H1 (cell line): ENCODE data around the gene SLC24A3. TPM values are rescaled to one million over a fixed set of nuclear protein-coding genes. Genes with fewer than 3 reads are reported as not detected.

ENCODE experiments used
- CTCF ChIA-PET: fragments of 300-600 bp; sonication (Branson Sonifier 250); formaldehyde crosslinking; loops from one replicate; lab custom pipeline; 2021; ENCODE audit not compliant: partially characterized antibody; lab: Charles Lee
- POLR2A ChIA-PET: fragments of 300-600 bp; sonication (Branson Sonifier 250); formaldehyde crosslinking; loops from one replicate; lab custom pipeline; 2021; ENCODE audit warnings: inconsistent platforms; ENCODE audit not compliant: partially characterized antibody; lab: Charles Lee
- DNase-seq, 2 experiments: peaks; one replicate each; pipeline versions ENCODE4 v3.0.0 to v3.0.0-alpha.2; 2010 to 2022; ENCODE audit warnings: low spot score in 2 of 2, low read depth in 1 of 2, mixed read lengths in 1 of 2
- FAIRE-seq: peaks from 2 replicates; lab custom pipeline; 2011; peaks lifted over from hg19 to GRCh38; lab: Jason Lieb, UNC
- H2AFZ ChIP-seq: 2 replicates; pipeline ENCODE4 v1.8.1; 2012; ENCODE audit warnings: low read length, inconsistent platforms
- H2AK5ac ChIP-seq: 2 replicates; pipeline ENCODE4 v1.6.1; 2013; ENCODE audit warnings: low read depth, low read length
- H2BK120ac ChIP-seq: replicated peaks from 2 replicates; pipeline ENCODE3; 2013; ENCODE audit warnings: low read depth, low read length, inconsistent platforms
- H2BK12ac ChIP-seq: 2 replicates; pipeline ENCODE4 v1.6.1; 2013; ENCODE audit warnings: low read depth, low read length
- H2BK15ac ChIP-seq: 2 replicates; pipeline ENCODE4 v1.6.1; 2013; ENCODE audit warnings: low read length
- H2BK20ac ChIP-seq: 2 replicates; pipeline ENCODE4 v1.6.1; 2013; ENCODE audit warnings: low read length
- H2BK5ac ChIP-seq: 2 replicates; pipeline ENCODE4 v1.6.1; 2013; ENCODE audit warnings: low read depth, low read length
- H3K14ac ChIP-seq: 2 replicates; pipeline ENCODE4 v1.6.1; 2013; ENCODE audit warnings: inconsistent platforms; ENCODE audit not compliant: insufficient read length
- H3K18ac ChIP-seq: 2 replicates; pipeline ENCODE4 v1.6.1; 2013; ENCODE audit warnings: low read length; ENCODE audit errors: extremely low read depth
- H3K23ac ChIP-seq: 2 replicates; pipeline ENCODE4 v1.6.1; 2013; ENCODE audit warnings: inconsistent platforms; ENCODE audit not compliant: insufficient read length
- H3K23me2 ChIP-seq: 2 replicates; pipeline ENCODE4 v1.6.1; 2013; ENCODE audit warnings: low read depth, low read length
- H3K27ac ChIP-seq: 2 replicates; pipeline ENCODE4 v1.6.1; 2011; ENCODE audit warnings: low read depth, low read length, inconsistent platforms
- H3K27me3 ChIP-seq, 4 experiments: replicated peaks in 1 of 4; 1 replicate in 1 of 4; 2 replicates in 3 of 4; pipeline versions ENCODE4 v1.6.1 to v1.8.1; 2011 to 2013; ENCODE audit warnings: low read length in 3 of 4, mild to moderate bottlenecking in 3 of 4, inconsistent platforms in 2 of 4, mixed read lengths in 2 of 4, moderate library complexity in 1 of 4; ENCODE audit not compliant: control insufficient read depth in 3 of 4, insufficient read depth in 3 of 4; ENCODE audit errors: extremely low read depth in 1 of 4
- H3K36me3 ChIP-seq, 4 experiments: 2 replicates each; pipeline versions ENCODE4 v1.6.1 to v1.8.1; 2011 to 2013; ENCODE audit warnings: mild to moderate bottlenecking in 4 of 4, low read length in 3 of 4, moderate library complexity in 2 of 4, control low read depth in 1 of 4, inconsistent platforms in 1 of 4; ENCODE audit not compliant: insufficient read depth in 4 of 4, control insufficient read depth in 2 of 4
- H3K4ac ChIP-seq: replicated peaks from 2 replicates; pipeline ENCODE3; 2013; ENCODE audit warnings: low read length, low read depth, mixed read lengths, inconsistent platforms; ENCODE audit not compliant: insufficient read length
- H3K4me1 ChIP-seq, 4 experiments: replicated peaks in 1 of 4; 1 replicate in 1 of 4; 2 replicates in 3 of 4; pipeline versions ENCODE4 v1.6.1 to v1.8.1; 2011 to 2013; ENCODE audit warnings: low read length in 3 of 4, inconsistent platforms in 2 of 4, mixed read lengths in 1 of 4; ENCODE audit not compliant: insufficient read depth in 4 of 4, control insufficient read depth in 3 of 4
- H3K4me2 ChIP-seq, 2 experiments: 2 replicates each; pipeline versions ENCODE4 v1.6.1 to v1.8.1; 2011 to 2013; ENCODE audit warnings: low read depth in 2 of 2, low read length in 2 of 2, control low read depth in 1 of 2, inconsistent platforms in 1 of 2, mild to moderate bottlenecking in 1 of 2; ENCODE audit not compliant: insufficient read depth in 1 of 2
- H3K4me3 ChIP-seq, 4 experiments: fragments of 200-600, 300-600 bp in 1 of 4; sonication (generic), shearing (Covaris generic), sonication (Bioruptor Twin) in 1 of 4; 2 replicates each; pipeline versions ENCODE4 v1.5.1 to v1.8.1; 2011 to 2016; ENCODE audit warnings: low read length in 4 of 4, low read depth in 3 of 4, control low read depth in 2 of 4, inconsistent platforms in 2 of 4, mild to moderate bottlenecking in 2 of 4, mixed read lengths in 1 of 4, moderate library complexity in 1 of 4; ENCODE audit not compliant: insufficient read depth in 2 of 4; ENCODE audit errors: extremely low read depth in 1 of 4
- H3K56ac ChIP-seq: replicated peaks from 2 replicates; pipeline ENCODE3; 2013; ENCODE audit warnings: low read depth, mild to moderate bottlenecking, mixed read lengths, low read length, inconsistent platforms; ENCODE audit not compliant: insufficient read length
- H3K79me1 ChIP-seq: 2 replicates; pipeline ENCODE4 v1.6.1; 2013; ENCODE audit warnings: low read depth, low read length, control low read depth
- H3K79me2 ChIP-seq, 2 experiments: 2 replicates each; pipeline versions ENCODE4 v1.6.1 to v1.8.1; 2012 to 2013; ENCODE audit warnings: low read length in 2 of 2, mild to moderate bottlenecking in 2 of 2, inconsistent platforms in 1 of 2; ENCODE audit not compliant: insufficient read depth in 2 of 2, control insufficient read depth in 1 of 2
- H3K9ac ChIP-seq, 4 experiments: replicated peaks in 1 of 4; 1 replicate in 1 of 4; 2 replicates in 3 of 4; pipeline versions ENCODE4 v1.6.1 to v1.8.1; 2011 to 2013; ENCODE audit warnings: low read depth in 3 of 4, low read length in 3 of 4, control low read depth in 2 of 4, mild to moderate bottlenecking in 2 of 4, moderate library complexity in 2 of 4, inconsistent platforms in 1 of 4; ENCODE audit errors: extremely low read depth in 1 of 4
- H3K9me3 ChIP-seq, 2 experiments: 2 replicates each; pipeline versions ENCODE4 v1.6.1 to v1.8.1; 2012 to 2013; ENCODE audit warnings: mild to moderate bottlenecking in 2 of 2, moderate library complexity in 2 of 2, control low read depth in 1 of 2, inconsistent platforms in 1 of 2, low read depth in 1 of 2, low read length in 1 of 2, mixed read lengths in 1 of 2; ENCODE audit not compliant: insufficient read depth in 2 of 2
- H4K20me1 ChIP-seq, 2 experiments: replicated peaks in 1 of 2; 2 replicates each; pipeline versions ENCODE3 to v1.8.1; 2011 to 2013; ENCODE audit warnings: inconsistent platforms in 2 of 2, low read length in 2 of 2, mild to moderate bottlenecking in 1 of 2; ENCODE audit not compliant: insufficient read depth in 2 of 2, control insufficient read depth in 1 of 2
- H4K5ac ChIP-seq: 2 replicates; pipeline ENCODE4 v1.6.1; 2013; ENCODE audit warnings: low read length, low read depth, mixed read lengths, inconsistent platforms; ENCODE audit not compliant: insufficient read length
- H4K8ac ChIP-seq: 2 replicates; pipeline ENCODE4 v1.8.0; 2013; ENCODE audit warnings: mild to moderate bottlenecking, moderate library complexity, low read length, inconsistent platforms; ENCODE audit not compliant: insufficient read depth; ENCODE audit errors: extremely low read depth
- H4K91ac ChIP-seq: replicated peaks from 2 replicates; pipeline ENCODE3; 2013; ENCODE audit warnings: low read length, mixed read lengths, inconsistent platforms; ENCODE audit not compliant: insufficient read length
- GABPA ChIP-seq: IDR thresholded peaks from 2 replicates; pipeline ENCODE4 v1.6.1; 2011; ENCODE audit warnings: mild to moderate bottlenecking, low read length, moderate library complexity, borderline replicate concordance; ENCODE audit not compliant: insufficient read depth
- HDAC2 ChIP-seq, 2 experiments: fragments of 300-600 bp in 1 of 2; sonication (generic) in 1 of 2; IDR thresholded peaks; 2 replicates each; pipeline ENCODE4 v1.6.1; 2011 to 2012; ENCODE audit warnings: low read depth in 2 of 2, low read length in 2 of 2, mild to moderate bottlenecking in 2 of 2, moderate library complexity in 2 of 2, borderline replicate concordance in 1 of 2, inconsistent platforms in 1 of 2
- JUN ChIP-seq: IDR thresholded peaks from 2 replicates; pipeline ENCODE4 v1.6.1; 2011; ENCODE audit warnings: low read depth, mild to moderate bottlenecking, improper control_type of control experiment, low read length
- NANOG ChIP-seq: IDR thresholded peaks from 2 replicates; pipeline ENCODE4 v1.6.1; 2011; ENCODE audit warnings: low read length, low read depth, mild to moderate bottlenecking, inconsistent platforms; ENCODE audit not compliant: insufficient read depth, poor library complexity, severe bottlenecking
- POU5F1 ChIP-seq: IDR thresholded peaks from 2 replicates; pipeline ENCODE4 v1.6.1; 2011; ENCODE audit warnings: low read depth, mild to moderate bottlenecking, low read length, moderate library complexity
- RBBP5 ChIP-seq: IDR thresholded peaks from 2 replicates; pipeline ENCODE4 v1.7.1; 2012; ENCODE audit warnings: low read depth, mild to moderate bottlenecking, inconsistent platforms, low read length, moderate library complexity, borderline replicate concordance
- SP2 ChIP-seq: IDR thresholded peaks from 2 replicates; pipeline ENCODE4 v1.6.1; 2012; ENCODE audit warnings: mild to moderate bottlenecking, low read length, inconsistent platforms
- SP4 ChIP-seq: IDR thresholded peaks from 2 replicates; pipeline ENCODE4 v1.6.1; 2012; ENCODE audit warnings: low read length, inconsistent platforms
- WGBS, 2 experiments: shearing (Covaris generic) in 1 of 2; methylation state at CpG; one replicate each; pipeline versions ENCODE4 v1.1.6 to v1.1.7; 2013 to 2015; ENCODE audit warnings: low lambda C conversion rate in 2 of 2, mixed read lengths in 2 of 2, inconsistent platforms in 1 of 2, low coverage in 1 of 2, missing lambda C conversion rate in 1 of 2; ENCODE audit not compliant: insufficient replicate concordance in 2 of 2, insufficient coverage in 1 of 2, insufficient read length in 1 of 2; ENCODE audit errors: extremely low coverage in 1 of 2, missing lambda C conversion rate in 1 of 2; 5-methylcytosine and 5-hydroxymethylcytosine counted together
- polyA plus RNA-seq, 7 experiments: library from polyadenylated mRNA; depleted of rRNA in 3 of 7; stranded (reverse) in 5 of 7; unstranded in 2 of 7; fragments of >200 nt in 5 of 7; fragments of 200-250 nt in 2 of 7; gene quantifications; 1 replicate in 5 of 7; 2 replicates in 1 of 7; 4 replicates in 1 of 7; pipeline versions ENCODE4 v1.2.1 to v1.2.3, GENCODE V29; 2011 to 2013; ENCODE audit warnings: missing spikeins in 2 of 7, mixed read lengths in 2 of 7
- total RNA-seq: library from RNA; stranded (reverse); fragmentation: NEBNext Ultra II Directional; extraction: Animal tissue kit (Norgen Biotek cat#: 25700); gene quantifications from 2 replicates; pipeline ENCODE4 v1.2.1, GENCODE V29; 2021

The SLC24A3 gene
- total and polyA plus RNA-seq, 2 of the 8 experiments (the other 6 are each of a cell fraction or from before 2014, with no cell fraction given): 4.5 to 6.3 TPM

DNA sequence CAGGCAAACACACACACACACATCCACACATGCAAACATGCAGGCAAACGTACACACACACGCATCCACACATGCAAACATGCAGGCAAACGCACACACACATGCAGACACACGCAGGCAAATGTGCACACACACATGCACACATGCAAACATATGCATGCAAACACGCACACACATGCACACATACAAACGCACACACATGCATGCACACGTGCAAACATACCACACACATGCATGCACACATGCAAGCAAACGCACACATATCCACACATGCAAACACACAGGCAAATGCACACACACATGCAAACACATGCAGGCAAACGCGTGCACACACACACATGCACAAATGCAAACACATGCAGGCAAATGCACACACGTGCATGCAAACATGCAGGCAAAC is 498.7 kb downstream of the SLC24A3 start:
- Histone ChIP-seq H4K8ac (no peak overlapping the region), H4K5ac (no peak overlapping the region), H3K79me1 (no peaks in the 10 kb centered on the region), H3K27ac (no peak overlapping the region), H2BK15ac (no peak overlapping the region), H3K9me3 (peaks cover 0 to 2% of the 10 kb centered on the region in 2 experiments; a peak in 1 of 4 replicates), H3K4ac (no peak overlapping the region), H3K36me3 (no peaks in the 10 kb centered on the region; a peak in 1 of 8 replicates), H4K20me1 (peaks cover 0 to 5% of the 10 kb centered on the region in 2 experiments), H4K91ac (no peak overlapping the region), H2BK20ac (peak overlapping the region; percentile 55; the same call in 1 of the 2 replicates), H3K4me3 (no peak overlapping the region), H3K79me2 (no peaks in the 10 kb centered on the region), H2BK12ac (no peak overlapping the region; the same call in 1 of the 2 replicates), H3K23ac (no peak overlapping the region), H2AK5ac (no peak overlapping the region), H3K4me1 (peaks cover 0 to 3% (median 0%) of the 10 kb centered on the region in 4 experiments; a peak in 2 of 7 replicates), H3K14ac (no peak overlapping the region), H2BK120ac (no peak overlapping the region), H3K23me2 (no peaks in the 10 kb centered on the region), H3K4me2 (no peak overlapping the region), H2AFZ (no peak overlapping the region), H3K9ac (no peak overlapping the region), H3K18ac (no peak overlapping the region), H3K27me3 (no peaks in the 10 kb centered on the region), H3K56ac (no peak overlapping the region), H2BK5ac (no peak overlapping the region; the same call in 1 of the 2 replicates)
- ChIA-PET POLR2A (no interaction called here), CTCF (interaction anchor here (0.7 to 1.1 kb wide), 2 partner anchors 91 to 654 kb away, joined by 3 to 4 read pairs; no protein-coding TSS in a partner anchor)
- FAIRE-seq: peak; percentile 48
- DNase-seq: no peak
- WGBS, 2 experiments: 76% methylated on average over 11 of the region's 11 CpGs; no CpG with 5 or more reads in 1 of the 2 experiments
- TF ChIP-seq JUN (no peak), HDAC2 (IDR thresholded peaks at IDR 0.05; ENCODE audit: borderline replicate concordance in 1 of 2, low read depth in 2 of 2, low read length in 2 of 2) (no peak), NANOG (no peak), POU5F1 (no peak), GABPA (no peak), RBBP5 (no peak), SP2 (no peak), SP4 (no peak)
